ENCODE data around the gene STARD6.
"Not testable (repeated sequence)": the region's sequence is repeated elsewhere in the genome, so short reads cannot be mapped to it uniquely, and the experiment has no call there.

STARD6 gene

GRCh38 chr18:54387631-54388030 is 30.0 kb upstream of the STARD6 start:
- no peak overlapping the region for H3K4me2 ChIP-seq (ENCODE audit: low read length)
- no peak overlapping the region for H3K27ac ChIP-seq (ENCODE audit: low read length)
- no peak overlapping the region for H3K9ac ChIP-seq (ENCODE audit: low read length)
- H3K4me1 ChIP-seq (ENCODE audit: low read length) = peaks cover 20% of the 10 kb centered on the region
- H2AFZ ChIP-seq (ENCODE audit: low read depth, low read length) = no peak overlapping the region
- TF ChIP-seq, protein P1, sequence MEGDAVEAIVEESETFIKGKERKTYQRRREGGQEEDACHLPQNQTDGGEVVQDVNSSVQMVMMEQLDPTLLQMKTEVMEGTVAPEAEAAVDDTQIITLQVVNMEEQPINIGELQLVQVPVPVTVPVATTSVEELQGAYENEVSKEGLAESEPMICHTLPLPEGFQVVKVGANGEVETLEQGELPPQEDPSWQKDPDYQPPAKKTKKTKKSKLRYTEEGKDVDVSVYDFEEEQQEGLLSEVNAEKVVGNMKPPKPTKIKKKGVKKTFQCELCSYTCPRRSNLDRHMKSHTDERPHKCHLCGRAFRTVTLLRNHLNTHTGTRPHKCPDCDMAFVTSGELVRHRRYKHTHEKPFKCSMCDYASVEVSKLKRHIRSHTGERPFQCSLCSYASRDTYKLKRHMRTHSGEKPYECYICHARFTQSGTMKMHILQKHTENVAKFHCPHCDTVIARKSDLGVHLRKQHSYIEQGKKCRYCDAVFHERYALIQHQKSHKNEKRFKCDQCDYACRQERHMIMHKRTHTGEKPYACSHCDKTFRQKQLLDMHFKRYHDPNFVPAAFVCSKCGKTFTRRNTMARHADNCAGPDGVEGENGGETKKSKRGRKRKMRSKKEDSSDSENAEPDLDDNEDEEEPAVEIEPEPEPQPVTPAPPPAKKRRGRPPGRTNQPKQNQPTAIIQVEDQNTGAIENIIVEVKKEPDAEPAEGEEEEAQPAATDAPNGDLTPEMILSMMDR (IDR thresholded peaks at IDR 0.05; ENCODE audit: low read depth, low read length) = no peak
- TF ChIP-seq EZH2phosphoT487 (IDR thresholded peaks at IDR 0.05; ENCODE audit: low read depth) = no peak
- no peaks in the 10 kb centered on the region for H4K20me1 ChIP-seq (ENCODE audit: insufficient read depth, low read length)
- H3K4me3 ChIP-seq (ENCODE audit: low read length) = no peak overlapping the region
- no peaks in the 10 kb centered on the region for H3K79me2 ChIP-seq (ENCODE audit: low read length)
- H3K9me3 ChIP-seq (ENCODE audit: insufficient read depth, low read length) = no peaks in the 10 kb centered on the region
- H3K27me3 ChIP-seq (ENCODE audit: low read depth, low read length) = no peaks in the 10 kb centered on the region
- no peaks in the 10 kb centered on the region for H3K36me3 ChIP-seq (replicated peaks; ENCODE audit: low read depth, low read length)

DNA sequence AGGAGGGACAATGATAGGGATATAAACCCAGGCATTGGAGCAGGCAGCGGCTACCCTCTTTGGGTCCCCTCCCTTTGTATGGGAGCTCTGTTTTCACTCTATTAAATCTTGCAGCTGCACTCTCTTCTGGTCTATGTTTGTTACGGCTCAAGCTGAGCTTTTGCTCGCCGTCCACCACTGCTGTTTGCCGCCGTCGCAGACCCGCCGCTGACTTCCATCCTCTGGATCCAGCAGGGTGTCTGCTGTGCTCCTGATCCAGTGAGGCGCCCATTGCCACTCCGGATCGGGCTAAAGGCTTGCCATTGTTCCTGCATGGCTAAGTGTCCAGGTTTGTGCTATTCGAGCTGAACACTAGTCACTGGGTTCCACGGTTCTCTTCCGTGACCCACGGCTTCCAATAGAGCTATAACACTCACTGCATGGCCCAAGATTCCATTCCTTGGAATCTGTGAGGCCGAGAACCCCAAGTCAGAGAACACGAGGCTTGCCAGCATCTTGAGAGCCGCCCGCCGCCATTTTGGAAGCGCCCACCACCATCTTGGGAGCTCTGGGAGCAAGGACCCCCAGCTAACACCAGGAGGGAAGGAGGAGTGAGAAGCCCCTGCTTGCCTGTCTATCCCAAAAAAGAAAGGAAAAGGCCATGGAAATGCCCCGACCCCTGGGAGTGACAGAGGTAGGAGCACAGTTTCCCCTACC is 29.3 kb upstream of the STARD6 start:
- not testable (repeated sequence) for H3K36me3 ChIP-seq (replicated peaks; ENCODE audit: low read depth, low read length); H3K9me3 ChIP-seq (ENCODE audit: insufficient read depth, low read length); H3K4me2 ChIP-seq (ENCODE audit: low read length); H3K4me3 ChIP-seq (ENCODE audit: low read length); H4K20me1 ChIP-seq (ENCODE audit: insufficient read depth, low read length); H3K9ac ChIP-seq (ENCODE audit: low read length); H3K27me3 ChIP-seq (ENCODE audit: low read depth, low read length); H2AFZ ChIP-seq (ENCODE audit: low read depth, low read length); H3K79me2 ChIP-seq (ENCODE audit: low read length); H3K27ac ChIP-seq (ENCODE audit: low read length)
- peaks cover 15% of the 10 kb centered on the region for H3K4me1 ChIP-seq (ENCODE audit: low read length)

DNA sequence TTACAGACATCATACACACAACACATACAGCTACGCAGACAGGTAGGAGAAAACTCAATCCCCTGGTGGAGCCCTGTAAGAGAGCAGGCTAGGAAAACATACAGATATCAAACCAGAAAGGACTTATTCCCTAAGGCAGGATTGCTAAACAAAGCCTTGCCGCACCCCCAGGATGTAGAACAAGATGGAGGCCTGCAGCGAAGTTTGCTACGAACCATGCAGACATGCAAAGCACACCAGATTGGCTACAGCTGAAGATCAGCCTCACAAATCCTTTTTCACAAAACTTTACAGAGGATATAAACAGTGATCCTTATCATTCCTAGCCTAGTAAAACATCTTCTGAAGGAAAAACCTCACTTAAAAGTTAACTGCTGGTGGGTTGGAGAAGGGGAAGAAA is 28.4 kb upstream of the STARD6 start:
- H4K20me1 ChIP-seq (ENCODE audit: insufficient read depth, low read length) = no peaks in the 10 kb centered on the region
- H3K9ac ChIP-seq (ENCODE audit: low read length) = no peak overlapping the region
- H3K27me3 ChIP-seq (ENCODE audit: low read depth, low read length) = no peaks in the 10 kb centered on the region
- no peaks in the 10 kb centered on the region for H3K79me2 ChIP-seq (ENCODE audit: low read length)
- no peaks in the 10 kb centered on the region for H3K9me3 ChIP-seq (ENCODE audit: insufficient read depth, low read length)
- no peak overlapping the region for H3K4me2 ChIP-seq (ENCODE audit: low read length)
- TF ChIP-seq, protein P1 (IDR thresholded peaks at IDR 0.05; ENCODE audit: low read depth, low read length) = no peak
- no peak for TF ChIP-seq EZH2phosphoT487 (IDR thresholded peaks at IDR 0.05; ENCODE audit: low read depth)
- no peak overlapping the region for H2AFZ ChIP-seq (ENCODE audit: low read depth, low read length)
- peaks cover 11% of the 10 kb centered on the region for H3K36me3 ChIP-seq (replicated peaks; ENCODE audit: low read depth, low read length)
- H3K4me1 ChIP-seq (ENCODE audit: low read length) = peaks cover 13% of the 10 kb centered on the region
- H3K27ac ChIP-seq (ENCODE audit: low read length) = no peak overlapping the region
- no peak overlapping the region for H3K4me3 ChIP-seq (ENCODE audit: low read length)

DNA sequence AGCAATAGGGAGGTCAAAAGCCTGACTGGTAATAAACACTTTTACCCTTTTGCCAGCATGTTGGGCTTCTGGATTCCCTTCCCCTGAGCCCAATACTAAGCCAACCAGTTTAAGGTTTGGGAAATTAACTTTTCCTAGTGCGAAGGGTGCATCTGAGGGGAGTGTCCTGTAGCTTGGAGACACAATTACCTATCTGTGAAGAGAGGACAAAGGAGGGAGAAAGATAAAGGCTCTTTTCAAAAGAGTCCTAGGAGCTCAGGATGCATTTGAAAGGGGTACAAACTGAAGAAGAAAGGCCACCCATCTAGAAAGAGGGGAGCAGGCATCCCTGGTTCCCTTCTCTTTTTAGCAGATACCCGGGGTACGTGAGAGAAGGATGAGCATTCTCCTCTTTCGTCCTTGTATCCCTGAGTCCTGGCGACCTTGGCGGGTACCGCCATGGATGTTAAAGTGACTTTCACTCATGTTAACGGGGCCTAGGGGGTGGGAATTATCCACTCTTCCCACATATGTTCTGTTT is 25.1 kb upstream of the STARD6 start:
- Histone ChIP-seq H3K9ac (ENCODE audit: low read length) (no peak overlapping the region), H3K4me1 (ENCODE audit: low read length) (no peaks in the 10 kb centered on the region), H3K36me3 (replicated peaks; ENCODE audit: low read depth, low read length) (peaks cover 32% of the 10 kb centered on the region), H4K20me1 (ENCODE audit: insufficient read depth, low read length) (no peaks in the 10 kb centered on the region), H3K27ac (ENCODE audit: low read length) (no peak overlapping the region), H3K9me3 (ENCODE audit: insufficient read depth, low read length) (no peaks in the 10 kb centered on the region), H3K27me3 (ENCODE audit: low read depth, low read length) (no peaks in the 10 kb centered on the region), H2AFZ (ENCODE audit: low read depth, low read length) (no peak overlapping the region), H3K4me2 (ENCODE audit: low read length) (no peak overlapping the region), H3K4me3 (ENCODE audit: low read length) (no peak overlapping the region), H3K79me2 (ENCODE audit: low read length) (no peaks in the 10 kb centered on the region)
- TF ChIP-seq, protein P1 (IDR thresholded peaks at IDR 0.05; ENCODE audit: low read depth, low read length) = no peak
- no peak for TF ChIP-seq EZH2phosphoT487 (IDR thresholded peaks at IDR 0.05; ENCODE audit: low read depth)
